Measurements from ENCODE around the gene CSTF2. TPM values are rescaled to one million over a fixed set of nuclear protein-coding genes. Genes with fewer than 3 reads are reported as not detected.

Gene CSTF2
- total RNA-seq, 1 experiment from 2014 or later, result 41.5 TPM

DNA sequence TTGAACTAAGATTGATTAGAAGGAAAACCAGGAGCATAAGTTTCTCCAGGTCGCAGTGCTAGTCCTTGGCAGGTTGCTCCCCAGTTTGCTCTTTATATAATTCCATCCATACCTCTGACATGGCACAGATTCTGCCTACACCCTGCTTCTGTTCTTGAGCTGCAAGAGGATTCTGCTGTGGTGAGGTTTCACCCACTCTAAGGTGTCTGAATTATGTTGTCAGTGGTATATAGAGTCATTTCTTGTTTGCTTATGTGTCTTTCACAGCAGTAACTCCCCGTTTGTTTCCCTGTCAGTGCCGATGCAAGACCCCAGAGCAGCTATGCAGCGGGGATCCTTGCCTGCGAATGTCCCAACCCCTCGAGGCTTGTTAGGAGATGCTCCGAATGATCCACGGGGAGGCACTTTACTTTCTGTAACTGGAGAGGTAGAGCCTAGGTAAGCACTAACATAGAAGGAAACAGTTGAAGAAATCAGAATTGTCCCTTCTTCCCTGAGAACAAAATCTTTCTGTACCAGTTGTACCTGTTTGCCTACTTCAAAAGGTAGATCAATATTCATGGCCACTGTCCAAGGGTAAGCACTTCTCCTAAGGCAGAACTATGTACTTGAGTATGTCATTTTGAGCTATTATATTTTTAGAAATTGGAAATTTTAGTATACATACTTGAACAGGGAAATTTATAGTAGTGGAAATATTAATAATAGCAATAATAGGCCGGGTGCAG, 11.2 kb downstream of the CSTF2 start:
- Histone ChIP-seq H3K36me3 (ENCODE audit: control insufficient read depth, insufficient read depth, low read length) (no peaks in the 10 kb centered on the region), H3K27me3 (replicated peaks; ENCODE audit: control insufficient read depth, insufficient read depth, low read length) (no peaks in the 10 kb centered on the region), H3K4me1 (no peaks in the 10 kb centered on the region), H3K9me3 (no peaks in the 10 kb centered on the region), H3K4me3 (ENCODE audit: low read depth, low read length) (no peak overlapping the region)
- TF ChIP-seq CTCF (IDR thresholded peaks at IDR 0.05; ENCODE audit: insufficient read depth in 1 of 2, low read depth in 1 of 2, low read length in 1 of 2, severe bottlenecking in 1 of 2, unreplicated experiment in 1 of 2), result no peak
- CTCF ChIA-PET, result no interaction called here
- Mint-ChIP-seq H3K4me1 (ENCODE audit: low read depth, unreplicated experiment) (no peaks in the 10 kb centered on the region), H3K27ac (ENCODE audit: unreplicated experiment) (no peak overlapping the region), H3K27me3 (ENCODE audit: insufficient read depth, unreplicated experiment) (no peaks in the 10 kb centered on the region), H3K36me3 (ENCODE audit: insufficient read depth, unreplicated experiment) (peaks cover 33% of the 10 kb centered on the region), H3K9me3 (ENCODE audit: unreplicated experiment) (no peaks in the 10 kb centered on the region), H3K4me3 (ENCODE audit: unreplicated experiment) (no peak overlapping the region)
- BruUV-seq (replicated peaks), result no TSS peak
- POLR2A ChIA-PET, result no interaction called here
- intact Hi-C loops (cut with micrococcal nuclease; ENCODE audit: unreplicated experiment), result no loop called here
- DNase-seq, result no peak

- Histone ChIP-seq H3K9me3 (no peaks in the 10 kb centered on the region), H3K27me3 (replicated peaks; ENCODE audit: control insufficient read depth, insufficient read depth, low read length) (no peaks in the 10 kb centered on the region), H3K4me1 (no peaks in the 10 kb centered on the region), H3K4me3 (ENCODE audit: low read depth, low read length) (no peak overlapping the region), H3K36me3 (ENCODE audit: control insufficient read depth, insufficient read depth, low read length) (no peaks in the 10 kb centered on the region)
- intact Hi-C loops (cut with micrococcal nuclease; ENCODE audit: unreplicated experiment), result no loop called here
- H3K27me3 Mint-ChIP-seq (ENCODE audit: insufficient read depth, unreplicated experiment), result no peaks in the 10 kb centered on the region
- H3K9me3 Mint-ChIP-seq (ENCODE audit: unreplicated experiment), result no peaks in the 10 kb centered on the region
- no peak overlapping the region for H3K4me3 Mint-ChIP-seq (ENCODE audit: unreplicated experiment)
- no peak overlapping the region for H3K27ac Mint-ChIP-seq (ENCODE audit: unreplicated experiment)
- no TSS peak for BruUV-seq (replicated peaks)
- peaks cover 13% of the 10 kb centered on the region for H3K36me3 Mint-ChIP-seq (ENCODE audit: insufficient read depth, unreplicated experiment)
- TF ChIP-seq CTCF (IDR thresholded peaks at IDR 0.05; ENCODE audit: insufficient read depth in 1 of 2, low read depth in 1 of 2, low read length in 1 of 2, severe bottlenecking in 1 of 2, unreplicated experiment in 1 of 2), result no peak
- ChIA-PET CTCF (no interaction called here), POLR2A (no interaction called here)
- H3K4me1 Mint-ChIP-seq (ENCODE audit: low read depth, unreplicated experiment), result no peaks in the 10 kb centered on the region
- DNase-seq, result no peak
These were observed 30.1 kb downstream of the CSTF2 start for GRCh38 chrX:100850317-100850716.

DNA sequence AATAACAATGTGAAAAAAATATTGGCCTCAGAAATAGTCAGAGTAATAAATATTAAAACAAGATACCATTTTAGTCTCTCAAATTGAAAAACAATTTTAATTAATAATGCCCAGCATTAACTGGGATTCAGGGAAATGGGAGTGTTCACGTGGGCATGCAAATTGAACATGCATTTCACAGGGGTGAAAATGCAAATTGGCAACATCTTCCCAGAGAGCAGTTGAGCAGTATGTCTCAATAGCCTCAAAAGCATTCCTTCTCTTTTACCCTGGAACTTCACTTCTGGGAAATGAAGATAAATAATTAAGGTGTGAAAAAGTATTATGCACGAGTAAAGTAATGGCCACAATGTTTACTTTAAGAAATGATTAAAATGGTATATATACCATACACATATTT, 32.6 kb downstream of the CSTF2 start:
- no peaks in the 10 kb centered on the region for H3K4me1 Mint-ChIP-seq (ENCODE audit: low read depth, unreplicated experiment)
- no peaks in the 10 kb centered on the region for H3K27me3 Mint-ChIP-seq (ENCODE audit: insufficient read depth, unreplicated experiment)
- Histone ChIP-seq H3K36me3 (ENCODE audit: control insufficient read depth, insufficient read depth, low read length) (no peaks in the 10 kb centered on the region), H3K4me1 (no peaks in the 10 kb centered on the region), H3K4me3 (ENCODE audit: low read depth, low read length) (no peak overlapping the region), H3K27me3 (replicated peaks; ENCODE audit: control insufficient read depth, insufficient read depth, low read length) (no peaks in the 10 kb centered on the region), H3K9me3 (no peaks in the 10 kb centered on the region)
- BruUV-seq (replicated peaks), result no TSS peak
- DNase-seq, result no peak
- TF ChIP-seq CTCF (IDR thresholded peaks at IDR 0.05; ENCODE audit: insufficient read depth in 1 of 2, low read depth in 1 of 2, low read length in 1 of 2, severe bottlenecking in 1 of 2, unreplicated experiment in 1 of 2), result no peak
- H3K36me3 Mint-ChIP-seq (ENCODE audit: insufficient read depth, unreplicated experiment), result peaks cover 8% of the 10 kb centered on the region
- H3K27ac Mint-ChIP-seq (ENCODE audit: unreplicated experiment), result no peak overlapping the region
- intact Hi-C loops (cut with micrococcal nuclease; ENCODE audit: unreplicated experiment), result no loop called here
- H3K9me3 Mint-ChIP-seq (ENCODE audit: unreplicated experiment), result no peaks in the 10 kb centered on the region
- H3K4me3 Mint-ChIP-seq (ENCODE audit: unreplicated experiment), result no peak overlapping the region
- ChIA-PET POLR2A (no interaction called here), CTCF (no interaction called here)
